ENCODE data around the gene GOLGA6D. TPM values are rescaled to one million over a fixed set of nuclear protein-coding genes. Genes with fewer than 3 reads are reported as not detected.

Gene GOLGA6D
- polyA plus RNA-seq, 4 donors = 0.07 TPM; not detected in 3

Other genes with a start within 250 kb of the GOLGA6D start
- gene C15orf39, start 81.0 kb upstream of the GOLGA6D start, polyA plus RNA-seq = 10 to 100 TPM in 2 of 4 donors, 1 to 10 TPM in 2; 6.5 to 20.6 (median 11.9) TPM
- not detected for gene GOLGA6C, start 24.5 kb upstream of the GOLGA6D start, polyA plus RNA-seq
- 100 to 1,000 TPM in 3 of 4 donors, 10 to 100 TPM in 1; 88.1 to 177 (median 114) TPM for gene COMMD4, start 53.2 kb downstream of the GOLGA6D start, polyA plus RNA-seq
- 10 to 100 TPM; 18.8 to 63.1 (median 41.7) TPM for gene NEIL1, start 64.2 kb downstream of the GOLGA6D start, polyA plus RNA-seq
- 100 to 1,000 TPM; 109 to 379 (median 172) TPM for gene MAN2C1, start 85.8 kb downstream of the GOLGA6D start, polyA plus RNA-seq
- 10 to 100 TPM in 2 of 4 donors, 1 to 10 TPM in 2; 7.6 to 36.0 (median 11.9) TPM for gene SIN3A, start 168.9 kb downstream of the GOLGA6D start, polyA plus RNA-seq